ENCODE measurements around the gene HS2ST1.

GRCh38 chr1:87147851-87148250 lies 233.4 kb downstream of the HS2ST1 start:
- TF ChIP-seq CTCF (IDR thresholded peaks at IDR 0.05) (no peak), POLR2A (IDR thresholded peaks at IDR 0.05) (no peak), POLR2AphosphoS5 (IDR thresholded peaks at IDR 0.05) (no peak)

All from sigmoid colon (tissue), 4 donors.